HEK293 (cell line): ENCODE results near the gene VSTM2B.
A peak's percentile ranks its signal among the peaks of the same experiment; 100 is the strongest.

ENCODE experiments used
- GLI2 ChIP-seq: fragments of 450-650 bp; formaldehyde crosslinking; IDR thresholded peaks from 2 replicates; pipeline ENCODE4; 2017; ENCODE audit warnings: missing biosample characterization, missing genetic modification characterization, low read depth, borderline replicate concordance
- HOXD13 ChIP-seq: sonication (generic); formaldehyde crosslinking; IDR thresholded peaks from 2 replicates; pipeline ENCODE4 v1.8.0; 2022; ENCODE audit warnings: missing genetic modification reagents, borderline replicate concordance
- KLF1 ChIP-seq: fragments of 450-650 bp; formaldehyde crosslinking; IDR thresholded peaks from 2 replicates; pipeline ENCODE4 v1.5.1; 2016; ENCODE audit warnings: missing biosample characterization, missing genetic modification characterization
- KLF7 ChIP-seq: fragments of 450-650 bp; formaldehyde crosslinking; IDR thresholded peaks from 2 replicates; pipeline ENCODE4 v1.5.1; 2016; ENCODE audit warnings: missing biosample characterization, missing genetic modification characterization, borderline replicate concordance
- KLF8 ChIP-seq: fragments of 450-650 bp; formaldehyde crosslinking; IDR thresholded peaks from 2 replicates; pipeline ENCODE4 v1.5.1; 2016; ENCODE audit warnings: missing biosample characterization, missing genetic modification characterization
- YY1 ChIP-seq: fragments of 450-650 bp; formaldehyde crosslinking; IDR thresholded peaks from 2 replicates; pipeline ENCODE4 v1.5.1; 2018; ENCODE audit warnings: missing biosample characterization, missing genetic modification characterization
- ZBTB1 ChIP-seq: fragments of 450-650 bp; formaldehyde crosslinking; IDR thresholded peaks from 2 replicates; pipeline ENCODE4 v1.5.1; 2016; ENCODE audit warnings: missing biosample characterization, missing genetic modification characterization
- ZNF138 ChIP-seq: fragments of 450-650 bp; formaldehyde crosslinking; IDR thresholded peaks from 2 replicates; pipeline ENCODE4 v1.5.1; 2016; ENCODE audit warnings: missing biosample characterization, missing genetic modification characterization, borderline replicate concordance
- ZNF211 ChIP-seq: fragments of 450-650 bp; formaldehyde crosslinking; IDR thresholded peaks from 2 replicates; pipeline ENCODE4 v1.5.1; 2016; ENCODE audit warnings: low read depth, missing biosample characterization, missing genetic modification characterization
- ZNF239 ChIP-seq: fragments of 450-650 bp; formaldehyde crosslinking; IDR thresholded peaks from 2 replicates; pipeline ENCODE4 v1.5.1; 2016; ENCODE audit warnings: missing biosample characterization, missing genetic modification characterization
- ZNF324 ChIP-seq: fragments of 450-650 bp; formaldehyde crosslinking; IDR thresholded peaks from 2 replicates; pipeline ENCODE4 v1.5.1; 2016; ENCODE audit warnings: missing biosample characterization, missing genetic modification characterization
- ZNF350 ChIP-seq: fragments of 450-650 bp; formaldehyde crosslinking; IDR thresholded peaks from 2 replicates; pipeline ENCODE4 v1.5.0; 2017; ENCODE audit warnings: missing biosample characterization, mild to moderate bottlenecking, missing genetic modification characterization
- ZNF548 ChIP-seq: fragments of 450-650 bp; formaldehyde crosslinking; IDR thresholded peaks from 2 replicates; pipeline ENCODE4 v1.5.1; 2016; ENCODE audit warnings: missing biosample characterization, missing genetic modification characterization
- ZNF621 ChIP-seq: fragments of 450-650 bp; formaldehyde crosslinking; IDR thresholded peaks from 2 replicates; pipeline ENCODE4 v1.5.1; 2017; ENCODE audit warnings: missing biosample characterization, missing genetic modification characterization
- ZNF654 ChIP-seq: fragments of 450-650 bp; formaldehyde crosslinking; IDR thresholded peaks from 2 replicates; pipeline ENCODE4 v1.5.1; 2016; ENCODE audit warnings: low read depth, missing biosample characterization, missing genetic modification characterization
- ZNF670 ChIP-seq: fragments of 450-650 bp; formaldehyde crosslinking; IDR thresholded peaks from 2 replicates; pipeline ENCODE4 v1.5.1; 2016; ENCODE audit warnings: missing biosample characterization, missing genetic modification characterization, low read depth
- ZNF701 ChIP-seq: fragments of 450-650 bp; formaldehyde crosslinking; IDR thresholded peaks from 2 replicates; pipeline ENCODE4 v1.5.1; 2016; ENCODE audit warnings: missing biosample characterization, missing genetic modification characterization
- ZNF776 ChIP-seq: fragments of 450-650 bp; formaldehyde crosslinking; IDR thresholded peaks from 2 replicates; pipeline ENCODE4 v1.5.0; 2017; ENCODE audit warnings: missing biosample characterization, missing genetic modification characterization, borderline replicate concordance
- ZNF837 ChIP-seq: fragments of 450-650 bp; formaldehyde crosslinking; IDR thresholded peaks from 2 replicates; pipeline ENCODE4 v1.5.1; 2016; ENCODE audit warnings: missing biosample characterization, missing genetic modification characterization
- ZSCAN30 ChIP-seq: fragments of 450-650 bp; IDR thresholded peaks from 2 replicates; pipeline ENCODE4 v1.5.1; 2018; ENCODE audit warnings: missing biosample characterization, mild to moderate bottlenecking, missing genetic modification characterization, moderate library complexity
- TF ChIP-seq, protein P1 (sequence below): fragments of 450-650 bp; formaldehyde crosslinking; IDR thresholded peaks from 2 replicates; pipeline ENCODE4 v1.5.1; 2016; ENCODE audit warnings: missing biosample characterization, missing genetic modification characterization, low read depth
- TF ChIP-seq, protein P2 (sequence below): fragments of 450-650 bp; formaldehyde crosslinking; IDR thresholded peaks from 2 replicates; pipeline ENCODE4 v1.5.1; 2016; ENCODE audit warnings: missing biosample characterization, missing genetic modification characterization
- TF ChIP-seq, protein P3 (sequence below): fragments of 450-650 bp; formaldehyde crosslinking; IDR thresholded peaks from 2 replicates; pipeline ENCODE4 v1.5.1; 2017; ENCODE audit warnings: missing biosample characterization, missing genetic modification characterization
- TF ChIP-seq, protein P4 (sequence below): fragments of 450-650 bp; formaldehyde crosslinking; IDR thresholded peaks from 2 replicates; pipeline ENCODE4 v1.5.1; 2016; ENCODE audit warnings: missing biosample characterization, missing genetic modification characterization
- TF ChIP-seq, protein P5 (sequence below): fragments of 450-650 bp; formaldehyde crosslinking; IDR thresholded peaks from 2 replicates; pipeline ENCODE4 v1.5.1; 2016; ENCODE audit warnings: missing biosample characterization, missing genetic modification characterization
- TF ChIP-seq, protein P6 (sequence below): fragments of 450-650 bp; formaldehyde crosslinking; IDR thresholded peaks from 2 replicates; pipeline ENCODE4 v1.5.1; 2017; ENCODE audit warnings: missing biosample characterization, mild to moderate bottlenecking, missing genetic modification characterization, moderate library complexity
- TF ChIP-seq, protein P7 (sequence below): fragments of 450-650 bp; formaldehyde crosslinking; IDR thresholded peaks from 2 replicates; pipeline ENCODE4 v1.5.1; 2017; ENCODE audit warnings: missing biosample characterization, missing genetic modification characterization

The VSTM2B gene

DNA sequence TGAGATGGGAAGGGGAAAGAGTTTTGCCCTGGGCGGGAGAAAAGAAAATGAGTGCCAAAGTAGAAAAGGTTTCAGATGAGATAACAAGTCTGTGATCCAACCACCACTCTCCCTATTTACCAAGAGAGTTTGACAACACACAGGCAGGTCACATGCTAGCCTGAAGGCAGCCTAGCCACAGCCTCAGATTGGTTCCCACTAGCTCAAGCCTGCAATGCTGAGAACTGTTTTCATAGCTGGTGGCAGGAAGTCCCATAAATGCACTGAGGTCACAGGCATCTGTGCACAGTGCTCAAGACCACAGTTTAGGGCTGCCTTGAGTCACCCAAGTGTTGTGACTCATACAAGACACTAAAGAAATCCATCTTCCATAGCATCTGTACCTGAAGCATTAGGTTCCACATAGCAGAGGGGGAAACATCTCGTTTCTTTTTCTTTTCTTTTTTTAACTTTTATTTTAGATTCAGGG is 61.8 kb downstream of the VSTM2B start (continued):
- TF ChIP-seq, protein P1, sequence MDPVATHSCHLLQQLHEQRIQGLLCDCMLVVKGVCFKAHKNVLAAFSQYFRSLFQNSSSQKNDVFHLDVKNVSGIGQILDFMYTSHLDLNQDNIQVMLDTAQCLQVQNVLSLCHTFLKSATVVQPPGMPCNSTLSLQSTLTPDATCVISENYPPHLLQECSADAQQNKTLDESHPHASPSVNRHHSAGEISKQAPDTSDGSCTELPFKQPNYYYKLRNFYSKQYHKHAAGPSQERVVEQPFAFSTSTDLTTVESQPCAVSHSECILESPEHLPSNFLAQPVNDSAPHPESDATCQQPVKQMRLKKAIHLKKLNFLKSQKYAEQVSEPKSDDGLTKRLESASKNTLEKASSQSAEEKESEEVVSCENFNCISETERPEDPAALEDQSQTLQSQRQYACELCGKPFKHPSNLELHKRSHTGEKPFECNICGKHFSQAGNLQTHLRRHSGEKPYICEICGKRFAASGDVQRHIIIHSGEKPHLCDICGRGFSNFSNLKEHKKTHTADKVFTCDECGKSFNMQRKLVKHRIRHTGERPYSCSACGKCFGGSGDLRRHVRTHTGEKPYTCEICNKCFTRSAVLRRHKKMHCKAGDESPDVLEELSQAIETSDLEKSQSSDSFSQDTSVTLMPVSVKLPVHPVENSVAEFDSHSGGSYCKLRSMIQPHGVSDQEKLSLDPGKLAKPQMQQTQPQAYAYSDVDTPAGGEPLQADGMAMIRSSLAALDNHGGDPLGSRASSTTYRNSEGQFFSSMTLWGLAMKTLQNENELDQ (tag by site-specific recombination): no peak
- no peak for TF ChIP-seq ZBTB1
- TF ChIP-seq, protein P2, sequence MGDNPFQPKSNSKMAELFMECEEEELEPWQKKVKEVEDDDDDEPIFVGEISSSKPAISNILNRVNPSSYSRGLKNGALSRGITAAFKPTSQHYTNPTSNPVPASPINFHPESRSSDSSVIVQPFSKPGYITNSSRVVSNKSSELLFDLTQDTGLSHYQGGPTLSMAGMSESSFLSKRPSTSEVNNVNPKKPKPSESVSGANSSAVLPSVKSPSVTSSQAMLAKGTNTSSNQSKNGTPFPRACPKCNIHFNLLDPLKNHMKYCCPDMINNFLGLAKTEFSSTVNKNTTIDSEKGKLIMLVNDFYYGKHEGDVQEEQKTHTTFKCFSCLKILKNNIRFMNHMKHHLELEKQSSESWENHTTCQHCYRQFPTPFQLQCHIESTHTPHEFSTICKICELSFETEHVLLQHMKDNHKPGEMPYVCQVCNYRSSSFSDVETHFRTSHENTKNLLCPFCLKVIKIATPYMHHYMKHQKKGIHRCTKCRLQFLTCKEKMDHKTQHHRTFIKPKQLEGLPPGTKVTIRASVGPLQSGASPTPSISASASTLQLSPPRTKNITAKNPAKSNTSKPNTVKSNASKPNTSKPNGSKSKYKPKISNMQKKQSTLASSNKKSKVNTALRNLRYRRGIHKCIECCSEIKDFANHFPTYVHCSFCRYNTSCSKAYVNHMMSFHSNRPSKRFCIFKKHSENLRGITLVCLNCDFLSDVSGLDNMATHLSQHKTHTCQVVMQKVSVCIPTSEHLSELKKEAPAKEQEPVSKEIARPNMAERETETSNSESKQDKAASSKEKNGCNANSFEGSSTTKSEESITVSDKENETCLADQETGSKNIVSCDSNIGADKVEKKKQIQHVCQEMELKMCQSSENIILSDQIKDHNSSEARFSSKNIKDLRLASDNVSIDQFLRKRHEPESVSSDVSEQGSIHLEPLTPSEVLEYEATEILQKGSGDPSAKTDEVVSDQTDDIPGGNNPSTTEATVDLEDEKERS (tag by site-specific recombination): no peak
- TF ChIP-seq ZNF211: no peak
- no peak for TF ChIP-seq KLF1 (tag by site-specific recombination)
- 0 out of 2 replicates have a peak, but pooled peaks have one; percentile 32 for TF ChIP-seq ZNF239 (tag by site-specific recombination)
- TF ChIP-seq, protein P3, sequence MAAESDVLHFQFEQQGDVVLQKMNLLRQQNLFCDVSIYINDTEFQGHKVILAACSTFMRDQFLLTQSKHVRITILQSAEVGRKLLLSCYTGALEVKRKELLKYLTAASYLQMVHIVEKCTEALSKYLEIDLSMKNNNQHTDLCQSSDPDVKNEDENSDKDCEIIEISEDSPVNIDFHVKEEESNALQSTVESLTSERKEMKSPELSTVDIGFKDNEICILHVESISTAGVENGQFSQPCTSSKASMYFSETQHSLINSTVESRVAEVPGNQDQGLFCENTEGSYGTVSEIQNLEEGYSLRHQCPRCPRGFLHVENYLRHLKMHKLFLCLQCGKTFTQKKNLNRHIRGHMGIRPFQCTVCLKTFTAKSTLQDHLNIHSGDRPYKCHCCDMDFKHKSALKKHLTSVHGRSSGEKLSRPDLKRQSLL: no peak
- no peak for TF ChIP-seq ZNF837 (tag by site-specific recombination)
- TF ChIP-seq ZNF670 (tag by site-specific recombination): no peak
- peak; percentile 44; the same call in 1 of the 2 replicates for TF ChIP-seq ZSCAN30 (tag by site-specific recombination)
- no peak for TF ChIP-seq ZNF350 (tag by site-specific recombination)
- TF ChIP-seq, protein P4, sequence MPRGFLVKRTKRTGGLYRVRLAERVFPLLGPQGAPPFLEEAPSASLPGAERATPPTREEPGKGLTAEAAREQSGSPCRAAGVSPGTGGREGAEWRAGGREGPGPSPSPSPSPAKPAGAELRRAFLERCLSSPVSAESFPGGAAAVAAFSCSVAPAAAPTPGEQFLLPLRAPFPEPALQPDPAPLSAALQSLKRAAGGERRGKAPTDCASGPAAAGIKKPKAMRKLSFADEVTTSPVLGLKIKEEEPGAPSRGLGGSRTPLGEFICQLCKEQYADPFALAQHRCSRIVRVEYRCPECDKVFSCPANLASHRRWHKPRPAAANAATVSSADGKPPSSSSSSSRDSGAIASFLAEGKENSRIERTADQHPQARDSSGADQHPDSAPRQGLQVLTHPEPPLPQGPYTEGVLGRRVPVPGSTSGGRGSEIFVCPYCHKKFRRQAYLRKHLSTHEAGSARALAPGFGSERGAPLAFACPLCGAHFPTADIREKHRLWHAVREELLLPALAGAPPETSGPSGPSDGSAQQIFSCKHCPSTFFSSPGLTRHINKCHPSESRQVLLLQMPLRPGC (tag by site-specific recombination): peak; percentile 94
- no peak for TF ChIP-seq HOXD13 (CRISPR knock-in tag)
- peak; percentile 14; the same call in 1 of the 2 replicates for TF ChIP-seq ZNF324 (tag by site-specific recombination)
- TF ChIP-seq, protein P5, sequence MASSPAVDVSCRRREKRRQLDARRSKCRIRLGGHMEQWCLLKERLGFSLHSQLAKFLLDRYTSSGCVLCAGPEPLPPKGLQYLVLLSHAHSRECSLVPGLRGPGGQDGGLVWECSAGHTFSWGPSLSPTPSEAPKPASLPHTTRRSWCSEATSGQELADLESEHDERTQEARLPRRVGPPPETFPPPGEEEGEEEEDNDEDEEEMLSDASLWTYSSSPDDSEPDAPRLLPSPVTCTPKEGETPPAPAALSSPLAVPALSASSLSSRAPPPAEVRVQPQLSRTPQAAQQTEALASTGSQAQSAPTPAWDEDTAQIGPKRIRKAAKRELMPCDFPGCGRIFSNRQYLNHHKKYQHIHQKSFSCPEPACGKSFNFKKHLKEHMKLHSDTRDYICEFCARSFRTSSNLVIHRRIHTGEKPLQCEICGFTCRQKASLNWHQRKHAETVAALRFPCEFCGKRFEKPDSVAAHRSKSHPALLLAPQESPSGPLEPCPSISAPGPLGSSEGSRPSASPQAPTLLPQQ: peak; percentile 46; the same call in 1 of the 2 replicates
- TF ChIP-seq ZNF138 (tag by site-specific recombination): no peak
- no peak for TF ChIP-seq YY1 (tag by site-specific recombination)
- TF ChIP-seq KLF7 (tag by site-specific recombination): no peak
- no peak for TF ChIP-seq GLI2
- TF ChIP-seq KLF8: no peak
- TF ChIP-seq, protein P6, sequence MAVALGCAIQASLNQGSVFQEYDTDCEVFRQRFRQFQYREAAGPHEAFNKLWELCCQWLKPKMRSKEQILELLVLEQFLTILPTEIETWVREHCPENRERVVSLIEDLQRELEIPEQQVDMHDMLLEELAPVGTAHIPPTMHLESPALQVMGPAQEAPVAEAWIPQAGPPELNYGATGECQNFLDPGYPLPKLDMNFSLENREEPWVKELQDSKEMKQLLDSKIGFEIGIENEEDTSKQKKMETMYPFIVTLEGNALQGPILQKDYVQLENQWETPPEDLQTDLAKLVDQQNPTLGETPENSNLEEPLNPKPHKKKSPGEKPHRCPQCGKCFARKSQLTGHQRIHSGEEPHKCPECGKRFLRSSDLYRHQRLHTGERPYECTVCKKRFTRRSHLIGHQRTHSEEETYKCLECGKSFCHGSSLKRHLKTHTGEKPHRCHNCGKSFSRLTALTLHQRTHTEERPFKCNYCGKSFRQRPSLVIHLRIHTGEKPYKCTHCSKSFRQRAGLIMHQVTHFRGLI (tag by site-specific recombination): peak; percentile 26; the same call in 1 of the 2 replicates
- no peak for TF ChIP-seq ZNF548 (tag by site-specific recombination)
- TF ChIP-seq ZNF654: no peak
- TF ChIP-seq ZNF776 (tag by site-specific recombination): no peak; the same call in 1 of the 2 replicates
- no peak for TF ChIP-seq ZNF621 (tag by site-specific recombination)
- no peak for TF ChIP-seq ZNF701 (tag by site-specific recombination)
- TF ChIP-seq, protein P7, sequence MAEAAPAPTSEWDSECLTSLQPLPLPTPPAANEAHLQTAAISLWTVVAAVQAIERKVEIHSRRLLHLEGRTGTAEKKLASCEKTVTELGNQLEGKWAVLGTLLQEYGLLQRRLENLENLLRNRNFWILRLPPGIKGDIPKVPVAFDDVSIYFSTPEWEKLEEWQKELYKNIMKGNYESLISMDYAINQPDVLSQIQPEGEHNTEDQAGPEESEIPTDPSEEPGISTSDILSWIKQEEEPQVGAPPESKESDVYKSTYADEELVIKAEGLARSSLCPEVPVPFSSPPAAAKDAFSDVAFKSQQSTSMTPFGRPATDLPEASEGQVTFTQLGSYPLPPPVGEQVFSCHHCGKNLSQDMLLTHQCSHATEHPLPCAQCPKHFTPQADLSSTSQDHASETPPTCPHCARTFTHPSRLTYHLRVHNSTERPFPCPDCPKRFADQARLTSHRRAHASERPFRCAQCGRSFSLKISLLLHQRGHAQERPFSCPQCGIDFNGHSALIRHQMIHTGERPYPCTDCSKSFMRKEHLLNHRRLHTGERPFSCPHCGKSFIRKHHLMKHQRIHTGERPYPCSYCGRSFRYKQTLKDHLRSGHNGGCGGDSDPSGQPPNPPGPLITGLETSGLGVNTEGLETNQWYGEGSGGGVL (tag by site-specific recombination): no peak; the same call in 1 of the 2 replicates
